CD1c-positive myeloid dendritic cell (primary cell): ENCODE data around the gene SERPINE2.
A peak's percentile ranks its signal among the peaks of the same experiment; 100 is the strongest.

Source experiments
- DNase-seq: peaks from one replicate; pipeline ENCODE4 v3.0.0-alpha.2; 2016; ENCODE audit errors: extremely low spot score

Gene SERPINE2

GRCh38 chr2:223973606-223974005 is 65.5 kb downstream of the SERPINE2 start:
- DNase-seq: no peak

- no peak for DNase-seq
These were observed 66.4 kb downstream of the SERPINE2 start for GRCh38 chr2:223972656-223973102.

GRCh38 chr2:223971731-223972130 is 67.4 kb downstream of the SERPINE2 start:
- no peak for DNase-seq

- peak; percentile 82 for DNase-seq
These were observed 68.5 kb downstream of the SERPINE2 start for GRCh38 chr2:223970343-223971128.

- peak; percentile 56 for DNase-seq
These were observed 69.2 kb downstream of the SERPINE2 start for GRCh38 chr2:223969856-223970255.

GRCh38 chr2:223969315-223969714 is 69.8 kb downstream of the SERPINE2 start:
- DNase-seq: no peak

- no peak for DNase-seq
These were observed 71.1 kb downstream of the SERPINE2 start for GRCh38 chr2:223967981-223968380.

GRCh38 chr2:223959688-223960087 is 79.4 kb downstream of the SERPINE2 start:
- DNase-seq: peak; percentile 50

- peak; percentile 99 for DNase-seq
These were observed 81.8 kb downstream of the SERPINE2 start, which contains the start of gene MRPL44 for GRCh38 chr2:223957092-223957851. Gene MRPL44, plus strand, starts transcription at chr2:223957463. Its CDS starts 10 bp downstream, at chr2:223957473.

- DNase-seq: no peak
These were observed 82.8 kb downstream of the SERPINE2 start for GRCh38 chr2:223956300-223956699.

- DNase-seq: no peak
These were observed 84.7 kb downstream of the SERPINE2 start for GRCh38 chr2:223954401-223954800.

- DNase-seq: no peak
These were observed 86.7 kb downstream of the SERPINE2 start for GRCh38 chr2:223952280-223952968.

GRCh38 chr2:223950448-223951347 is 88.4 kb downstream of the SERPINE2 start:
- no peak for DNase-seq

- no peak for DNase-seq
These were observed 89.7 kb downstream of the SERPINE2 start for GRCh38 chr2:223949241-223949840.

- no peak for DNase-seq
These were observed 91.3 kb downstream of the SERPINE2 start for GRCh38 chr2:223947711-223948205.

GRCh38 chr2:223945755-223946154 is 93.3 kb downstream of the SERPINE2 start:
- no peak for DNase-seq

GRCh38 chr2:223944703-223945531 is 94.2 kb downstream of the SERPINE2 start, which contains the start of gene WDFY1:
Gene WDFY1, minus strand, starts transcription at chr2:223945335. Its CDS starts 51 bp downstream, at chr2:223945284.
- DNase-seq: peak; percentile 90

GRCh38 chr2:223944166-223944702 is 94.9 kb downstream of the SERPINE2 start:
- DNase-seq: peak; percentile 41

- peak; percentile 74 for DNase-seq
These were observed 95.5 kb downstream of the SERPINE2 start for GRCh38 chr2:223943561-223944008.
